Liver (tissue), 9 donors: ENCODE results near the gene RGP1. TPM values are rescaled to one million over a fixed set of nuclear protein-coding genes. Genes with fewer than 3 reads are reported as not detected.

Experiments
- DNase-seq: peaks from one replicate; pipeline ENCODE4 v3.0.0-alpha.2; 2017; ENCODE audit warnings: low spot score
- H3K27ac ChIP-seq, 2 donors: one replicate each; pipeline ENCODE4 v1.7.0; 2013; ENCODE audit warnings: inconsistent platforms in 2 of 2, low read length in 2 of 2, control low read depth in 1 of 2, low read depth in 1 of 2, mild to moderate bottlenecking in 1 of 2
- H3K27me3 ChIP-seq, 4 donors: one replicate each; pipeline versions ENCODE4 v1.6.1 to v1.7.0; 2013; ENCODE audit warnings: low read length in 3 of 4, inconsistent platforms in 1 of 4, mild to moderate bottlenecking in 1 of 4, moderate library complexity in 1 of 4; ENCODE audit not compliant: control insufficient read depth in 4 of 4, insufficient read depth in 4 of 4
- H3K36me3 ChIP-seq, 4 donors: one replicate each; pipeline versions ENCODE4 v1.6.1 to v1.7.0; 2013; ENCODE audit warnings: low read length in 3 of 4, mild to moderate bottlenecking in 3 of 4, low read depth in 1 of 4, moderate library complexity in 1 of 4; ENCODE audit not compliant: control insufficient read depth in 4 of 4, insufficient read depth in 3 of 4
- H3K4me1 ChIP-seq, 4 donors: one replicate each; pipeline versions ENCODE4 v1.6.1 to v1.7.0; 2013; ENCODE audit warnings: low read length in 3 of 4, mild to moderate bottlenecking in 3 of 4, moderate library complexity in 1 of 4; ENCODE audit not compliant: control insufficient read depth in 4 of 4, insufficient read depth in 4 of 4
- H3K4me3 ChIP-seq, 3 donors: one replicate each; pipeline versions ENCODE4 v1.6.1 to v1.7.0; 2013; ENCODE audit warnings: low read length in 3 of 3, control low read depth in 1 of 3, low read depth in 1 of 3, mild to moderate bottlenecking in 1 of 3
- H3K9ac ChIP-seq, 2 donors: one replicate each; pipeline ENCODE4 v1.7.0; 2013; ENCODE audit warnings: low read length in 2 of 2, mild to moderate bottlenecking in 2 of 2, moderate library complexity in 2 of 2, control low read depth in 1 of 2, low read depth in 1 of 2
- H3K9me3 ChIP-seq, 4 donors: one replicate each; pipeline versions ENCODE4 v1.6.1 to v1.7.0; 2013; ENCODE audit warnings: low read length in 3 of 4; ENCODE audit not compliant: control insufficient read depth in 4 of 4
- ATF3 ChIP-seq: IDR thresholded peaks from 2 replicates; pipeline ENCODE4 v1.6.1; 2016; ENCODE audit warnings: antibody characterized with exemption
- CTCF ChIP-seq: fragments of 150-350 bp; IDR thresholded peaks from 2 replicates; pipeline ENCODE4 v1.5.1; 2017; ENCODE audit warnings: improper control_type of control experiment, low read depth, low read length; ENCODE audit not compliant: missing input control
- EGR1 ChIP-seq, 2 donors: IDR thresholded peaks; 2 replicates each; pipeline ENCODE4 v1.6.1; 2016 to 2018; ENCODE audit warnings: antibody characterized with exemption in 2 of 2, low read depth in 2 of 2
- FOXA1 ChIP-seq: IDR thresholded peaks from 2 replicates; pipeline ENCODE4 v1.6.1; 2016; ENCODE audit warnings: antibody characterized with exemption
- FOXA2 ChIP-seq: IDR thresholded peaks from 2 replicates; pipeline ENCODE4 v1.6.1; 2016; ENCODE audit warnings: antibody characterized with exemption
- HNF4A ChIP-seq, 2 donors: conservative IDR thresholded peaks; 2 replicates each; pipeline ENCODE4 v1.6.1; 2016; ENCODE audit warnings: antibody characterized with exemption in 2 of 2, mild to moderate bottlenecking in 2 of 2
- HNF4G ChIP-seq: IDR thresholded peaks from 2 replicates; pipeline ENCODE4 v1.6.1; 2016; ENCODE audit warnings: antibody characterized with exemption
- JUND ChIP-seq, 2 donors: IDR thresholded peaks; 2 replicates each; pipeline ENCODE4 v1.6.1; 2016; ENCODE audit warnings: antibody characterized with exemption in 2 of 2
- NR2F2 ChIP-seq: IDR thresholded peaks from 2 replicates; pipeline ENCODE4 v1.6.1; 2016; ENCODE audit warnings: antibody characterized with exemption
- RAD21 ChIP-seq, 2 donors: IDR thresholded peaks; 2 replicates each; pipeline ENCODE4 v1.6.1; 2016; ENCODE audit warnings: antibody characterized with exemption in 2 of 2, mild to moderate bottlenecking in 2 of 2
- REST ChIP-seq: IDR thresholded peaks from 2 replicates; pipeline ENCODE4 v1.6.1; 2016; ENCODE audit warnings: antibody characterized with exemption, mild to moderate bottlenecking
- RXRA ChIP-seq, 2 donors: IDR thresholded peaks; 2 replicates each; pipeline ENCODE4 v1.6.1; 2017 to 2018; ENCODE audit warnings: antibody characterized with exemption in 2 of 2, mild to moderate bottlenecking in 1 of 2
- SP1 ChIP-seq: IDR thresholded peaks from 2 replicates; pipeline ENCODE4 v1.6.1; 2018; ENCODE audit warnings: antibody characterized with exemption, mild to moderate bottlenecking
- TAF1 ChIP-seq: conservative IDR thresholded peaks from 2 replicates; pipeline ENCODE4 v1.6.1; 2016; ENCODE audit warnings: antibody characterized with exemption, mild to moderate bottlenecking
- WGBS: extraction: QIAGEN DNeasy Blood & Tissue Kit; methylation state at CpG from one replicate; pipeline ENCODE4 v1.1.7; 2013; 5-methylcytosine and 5-hydroxymethylcytosine counted together
- polyA plus RNA-seq, 2 donors: library from polyadenylated mRNA; stranded (reverse) in 1 of 2; unstranded in 1 of 2; fragments of 200-250 nt in 1 of 2; fragments of >200 nt in 1 of 2; fragmentation: Nextera tagmentation in 1 of 2; extraction: Ambion mirVana in 1 of 2; gene quantifications; one replicate each; pipeline versions ENCODE4 v1.2.1 to v1.2.3, GENCODE V29; 2013 to 2015
- total RNA-seq, 2 donors: library from RNA; depleted of rRNA; stranded (reverse); fragments of >200 nt; gene quantifications; one replicate each; pipeline ENCODE4 v1.2.3, GENCODE V29; 2014
- donor health status: healthy.
- donor health status: healthy.
- donor health status: healthy.
- donor health status: healthy.
- donor health status: healthy.

RGP1 gene
- total and polyA plus RNA-seq, 4 donors = 2.6 to 10.7 (median 5.9) TPM

- Histone ChIP-seq H3K9me3 (no peaks in the 10 kb centered on the region), H3K4me3 (peak within 1 kb of the TSS in 2 of 3 donors; percentile 60 to 64), H3K4me1 (peaks cover 0 to 23% (median 12%) of the 10 kb centered on the region in 4 donors), H3K9ac (peak within 1 kb of the TSS in 1 of 2 donors; percentile 34), H3K27me3 (no peaks in the 10 kb centered on the region), H3K27ac (no peak within 1 kb of the TSS), H3K36me3 (no peaks in the 10 kb centered on the region)
- TF ChIP-seq EGR1 (IDR thresholded peaks at IDR 0.05; ENCODE audit: low read depth in 2 of 2) (no peak), HNF4G (no peak), TAF1 (no peak), SP1 (no peak), FOXA2 (no peak), RAD21 (IDR thresholded peaks at IDR 0.05) (no peak), NR2F2 (no peak), CTCF (no peak), HNF4A (conservative IDR thresholded peaks at IDR 0.05) (no peak)
- peak; percentile 46 for DNase-seq
- whole genome bisulfite sequencing = 25% methylated on average over 64 of the region's 64 CpGs
Measured at GRCh38 chr9:35791297-35791921, 42.3 kb downstream of the RGP1 start, which contains the start of gene NPR2. Gene NPR2 (plus strand): TSS chr9:35791591. CDS start chr9:35792409, 818 bp downstream.

- Histone ChIP-seq H3K9ac (no peak overlapping the region), H3K36me3 (no peaks in the 10 kb centered on the region), H3K27ac (no peak overlapping the region), H3K9me3 (no peaks in the 10 kb centered on the region), H3K4me3 (peak overlapping the region in 1 of 3 donors; percentile 60), H3K4me1 (peaks cover 0 to 23% (median 12%) of the 10 kb centered on the region in 4 donors), H3K27me3 (no peaks in the 10 kb centered on the region)
- DNase-seq = no peak
- TF ChIP-seq SP1 (peak; percentile 41), FOXA1 (no peak), CTCF (no peak), EGR1 (IDR thresholded peaks at IDR 0.05; ENCODE audit: low read depth in 2 of 2) (no peak), HNF4G (no peak), FOXA2 (no peak), HNF4A (conservative IDR thresholded peaks at IDR 0.05) (peak; percentile 75 to 76), RXRA (IDR thresholded peaks at IDR 0.05) (peak; percentile 45 to 53), RAD21 (IDR thresholded peaks at IDR 0.05) (peak in 1 of 2 donors; percentile 29)
- WGBS = 62% methylated on average over 34 of the region's 34 CpGs
Measured at GRCh38 chr9:35792024-35792813, 43.1 kb downstream of the RGP1 start.

GRCh38 chr9:35792826-35793225 lies 43.7 kb downstream of the RGP1 start:
- Histone ChIP-seq H3K9me3 (no peaks in the 10 kb centered on the region), H3K36me3 (no peaks in the 10 kb centered on the region), H3K27ac (no peak overlapping the region), H3K27me3 (no peaks in the 10 kb centered on the region), H3K4me3 (no peak overlapping the region), H3K4me1 (peaks cover 0 to 23% (median 12%) of the 10 kb centered on the region in 4 donors), H3K9ac (no peak overlapping the region)
- WGBS = 94% methylated on average over 14 of the region's 14 CpGs
- no peak for DNase-seq
- no peak for TF ChIP-seq EGR1 (IDR thresholded peaks at IDR 0.05; ENCODE audit: low read depth in 2 of 2)
- TF ChIP-seq JUND (IDR thresholded peaks at IDR 0.05) = no peak
- no peak for TF ChIP-seq RXRA (IDR thresholded peaks at IDR 0.05)
- TF ChIP-seq REST = no peak
- TF ChIP-seq FOXA1 = no peak
- TF ChIP-seq HNF4A (conservative IDR thresholded peaks at IDR 0.05) = no peak
- TF ChIP-seq TAF1 = no peak
- no peak for TF ChIP-seq RAD21 (IDR thresholded peaks at IDR 0.05)
- no peak for TF ChIP-seq ATF3
